Measurements from ENCODE around the gene ZBTB34. TPM values are rescaled to one million over a fixed set of nuclear protein-coding genes. Genes with fewer than 3 reads are reported as not detected.

The ZBTB34 gene
- total RNA-seq, 2 donors from 2014 or later, result 4.5 to 10.8 TPM

- no peaks in the 10 kb centered on the region for H3K27me3 ChIP-seq (replicated peaks; ENCODE audit: insufficient read depth)
- no peak for TF ChIP-seq CTCF (IDR thresholded peaks at IDR 0.05)
- TF ChIP-seq POLR2A (IDR thresholded peaks at IDR 0.05), result no peak
- no peak for TF ChIP-seq POLR2AphosphoS5 (IDR thresholded peaks at IDR 0.05)
- H3K9me3 ChIP-seq, result no peaks in the 10 kb centered on the region
- no peak overlapping the region for H3K27ac ChIP-seq
- 82% methylated on average over 8 of the region's 8 CpGs for WGBS
- no peak for DNase-seq (ENCODE audit: low spot score)
- H3K4me3 ChIP-seq, result no peak overlapping the region
- H3K36me3 ChIP-seq, result no peaks in the 10 kb centered on the region
- intact Hi-C loops (cut with DNase I), result no loop called here
- no peaks in the 10 kb centered on the region for H3K4me1 ChIP-seq (replicated peaks)
Measured at GRCh38 chr9:126839301-126839700, 21.1 kb upstream of the ZBTB34 start.

- H3K9me3 ChIP-seq, result no peaks in the 10 kb centered on the region
- no peaks in the 10 kb centered on the region for H3K4me1 ChIP-seq (replicated peaks)
- no peak for TF ChIP-seq POLR2AphosphoS5 (IDR thresholded peaks at IDR 0.05)
- DNase-seq (ENCODE audit: low spot score), result no peak
- no peaks in the 10 kb centered on the region for H3K27me3 ChIP-seq (replicated peaks; ENCODE audit: insufficient read depth)
- intact Hi-C loops (cut with DNase I), result no loop called here
- no peak overlapping the region for H3K4me3 ChIP-seq
- WGBS, result 93% methylated on average over 13 of the region's 13 CpGs
- no peaks in the 10 kb centered on the region for H3K36me3 ChIP-seq
- no peak overlapping the region for H3K27ac ChIP-seq
Measured at GRCh38 chr9:126842220-126842842, 18.1 kb upstream of the ZBTB34 start.

DNA sequence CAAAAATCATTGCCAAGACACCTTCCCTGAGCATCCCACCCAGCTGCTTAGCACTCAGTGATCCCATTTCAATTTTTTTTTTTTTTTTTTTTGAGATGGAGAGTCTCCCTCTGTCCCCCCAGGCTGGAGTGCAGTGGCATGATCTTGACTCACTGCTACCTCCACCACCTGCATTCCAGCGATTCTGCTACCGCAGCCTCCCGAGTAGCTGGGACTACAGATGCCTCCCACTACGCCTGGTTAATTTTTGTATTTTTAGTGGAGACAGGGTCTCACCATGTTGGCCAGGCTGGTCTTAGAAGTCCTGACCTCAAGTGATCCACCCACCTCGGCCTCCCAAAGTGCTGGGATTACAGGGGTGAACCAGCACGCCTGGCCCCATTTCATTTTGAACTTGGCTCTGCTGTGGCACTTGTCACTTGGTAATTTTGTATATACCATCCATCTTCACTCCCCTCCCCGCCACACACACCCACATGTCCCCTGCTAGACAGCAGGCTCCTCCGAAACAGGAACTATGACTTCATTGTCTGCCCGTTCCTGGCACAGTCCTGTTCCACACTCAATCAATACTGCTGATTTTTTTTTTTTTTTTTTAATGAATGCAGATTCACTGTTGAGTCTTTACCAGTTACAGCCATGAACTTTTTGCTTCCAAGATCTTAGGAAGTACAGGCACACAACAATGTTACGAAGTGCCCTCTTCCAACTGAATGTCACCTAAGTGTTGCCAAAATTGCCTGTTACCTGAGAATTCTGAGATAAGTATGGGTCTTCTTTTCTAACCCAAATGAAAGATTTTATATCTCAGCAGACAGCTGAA lies 17.3 kb upstream of the ZBTB34 start:
- H3K4me3 ChIP-seq, result no peak overlapping the region
- WGBS, result 80% methylated on average over 10 of the region's 10 CpGs
- H3K4me1 ChIP-seq (replicated peaks), result no peaks in the 10 kb centered on the region
- DNase-seq (ENCODE audit: low spot score), result no peak
- intact Hi-C loops (cut with DNase I), result no loop called here
- H3K36me3 ChIP-seq, result no peaks in the 10 kb centered on the region
- H3K27ac ChIP-seq, result no peak overlapping the region
- H3K9me3 ChIP-seq, result no peaks in the 10 kb centered on the region
- no peaks in the 10 kb centered on the region for H3K27me3 ChIP-seq (replicated peaks; ENCODE audit: insufficient read depth)
- TF ChIP-seq POLR2A (IDR thresholded peaks at IDR 0.05) (no peak), POLR2AphosphoS5 (IDR thresholded peaks at IDR 0.05) (no peak), CTCF (IDR thresholded peaks at IDR 0.05) (no peak)

- intact Hi-C loops (cut with DNase I), result no loop called here
- Histone ChIP-seq H3K4me3 (no peak overlapping the region), H3K27me3 (replicated peaks; ENCODE audit: insufficient read depth) (no peaks in the 10 kb centered on the region), H3K4me1 (replicated peaks) (no peaks in the 10 kb centered on the region), H3K9me3 (no peaks in the 10 kb centered on the region), H3K27ac (no peak overlapping the region), H3K36me3 (no peaks in the 10 kb centered on the region)
- WGBS, result 50% methylated on average over 5 of the region's 5 CpGs
- no peak for DNase-seq (ENCODE audit: low spot score)
- TF ChIP-seq CTCF (IDR thresholded peaks at IDR 0.05), result no peak
- TF ChIP-seq POLR2A (IDR thresholded peaks at IDR 0.05), result no peak
Measured at GRCh38 chr9:126844085-126844484, 16.4 kb upstream of the ZBTB34 start.

DNA sequence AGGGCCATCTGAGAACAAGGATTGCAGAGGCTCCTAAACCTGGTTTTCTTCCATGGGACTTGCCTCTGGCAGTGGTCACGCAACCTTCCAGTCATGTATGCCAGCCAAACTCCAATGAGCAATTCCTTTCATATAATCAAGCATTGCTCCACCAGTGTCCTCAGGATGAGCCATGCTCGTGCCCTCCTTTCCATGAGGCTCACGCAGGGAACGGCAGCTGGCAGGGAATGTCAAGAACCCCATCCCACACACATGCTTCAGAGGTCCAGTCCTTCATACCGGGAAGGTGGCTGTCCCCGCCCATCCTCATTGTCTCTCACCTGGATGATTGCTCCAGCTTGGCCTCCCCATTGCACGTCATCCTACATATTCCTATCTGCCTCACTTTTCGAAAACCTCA lies 13.4 kb upstream of the ZBTB34 start:
- H3K27me3 ChIP-seq (replicated peaks; ENCODE audit: insufficient read depth), result no peaks in the 10 kb centered on the region
- H3K36me3 ChIP-seq, result no peaks in the 10 kb centered on the region
- no peaks in the 10 kb centered on the region for H3K4me1 ChIP-seq (replicated peaks)
- H3K9me3 ChIP-seq, result no peaks in the 10 kb centered on the region
- DNase-seq (ENCODE audit: low spot score), result no peak
- WGBS, result 95% methylated on average over 8 of the region's 8 CpGs
- intact Hi-C loops (cut with DNase I), result no loop called here
- TF ChIP-seq POLR2A (IDR thresholded peaks at IDR 0.05) (no peak), CTCF (IDR thresholded peaks at IDR 0.05) (no peak), POLR2AphosphoS5 (IDR thresholded peaks at IDR 0.05) (no peak)
- no peak overlapping the region for H3K4me3 ChIP-seq
- no peak overlapping the region for H3K27ac ChIP-seq

Data from prostate gland (tissue), 2 donors.